ENCODE data around the gene ZBTB47. TPM values are rescaled to one million over a fixed set of nuclear protein-coding genes. Genes with fewer than 3 reads are reported as not detected.

ZBTB47 gene
- total and polyA plus RNA-seq, 2 donors (not counting 3 experiments of a cell fraction or from before 2014, with no cell fraction given) = 10.6 to 14.5 TPM

Other genes with a start within 250 kb of the ZBTB47 start
- not detected in 2 replicates for gene LYZL4, start 243.1 kb upstream of the ZBTB47 start, total RNA-seq
- gene LYZL4, start 243.1 kb upstream of the ZBTB47 start, polyA plus RNA-seq = 0.40 and 0.41 TPM in 2 replicates
- 0.67 and 3.8 TPM in 2 replicates for gene VIPR1, start 151.1 kb upstream of the ZBTB47 start, total RNA-seq
- gene VIPR1, start 151.1 kb upstream of the ZBTB47 start, polyA plus RNA-seq = 4.7 and 5.2 TPM in 2 replicates
- 60.7 and 61.9 TPM in 2 replicates for gene SEC22C, start 71.7 kb upstream of the ZBTB47 start, total RNA-seq
- gene SEC22C, start 71.7 kb upstream of the ZBTB47 start, polyA plus RNA-seq = 32.9 and 43.9 TPM in 2 replicates
- 28.6 and 32.4 TPM in 2 replicates for gene SS18L2, start 62.8 kb upstream of the ZBTB47 start, total RNA-seq
- 14.5 and 20.3 TPM in 2 replicates for gene SS18L2, start 62.8 kb upstream of the ZBTB47 start, polyA plus RNA-seq
- 92.6 and 99.0 TPM in 2 replicates for gene NKTR, start 53.0 kb upstream of the ZBTB47 start, total RNA-seq
- 22.3 and 27.4 TPM in 2 replicates for gene NKTR, start 53.0 kb upstream of the ZBTB47 start, polyA plus RNA-seq
- not detected in 2 replicates for gene KLHL40, start 31.8 kb downstream of the ZBTB47 start, total RNA-seq
- not detected in 2 replicates for gene KLHL40, start 31.8 kb downstream of the ZBTB47 start, polyA plus RNA-seq
- gene HHATL, start 49.1 kb downstream of the ZBTB47 start, total RNA-seq = not detected in 2 replicates
- gene HHATL, start 49.1 kb downstream of the ZBTB47 start, polyA plus RNA-seq = 0.11 TPM in 1 of 2 replicates, not detected in the other
- gene CCDC13, start 119.6 kb downstream of the ZBTB47 start, total RNA-seq = 0.82 and 1.2 TPM in 2 replicates
- gene CCDC13, start 119.6 kb downstream of the ZBTB47 start, polyA plus RNA-seq = 0.24 and 0.36 TPM in 2 replicates
- 68.9 and 71.8 TPM in 2 replicates for gene HIGD1A, start 150.8 kb downstream of the ZBTB47 start, total RNA-seq
- gene HIGD1A, start 150.8 kb downstream of the ZBTB47 start, polyA plus RNA-seq = 39.3 and 59.5 TPM in 2 replicates
- gene ACKR2, start 155.7 kb downstream of the ZBTB47 start, total RNA-seq = not detected in 2 replicates
- gene ACKR2, start 155.7 kb downstream of the ZBTB47 start, polyA plus RNA-seq = 0.01 TPM in 1 of 2 replicates, not detected in the other
- not detected in 2 replicates for gene CYP8B1, start 222.2 kb downstream of the ZBTB47 start, total RNA-seq
- not detected in 2 replicates for gene CYP8B1, start 222.2 kb downstream of the ZBTB47 start, polyA plus RNA-seq